OCI-LY7 (cell line): Measurements from ENCODE around the gene ELK4.

Experiments used
- EZH2phosphoT487 ChIP-seq: fragments of 200-600 bp; sonication (generic); IDR thresholded peaks from 2 replicates; pipeline ENCODE4 v1.6.1; 2018; ENCODE audit warnings: low read depth, borderline replicate concordance, mild to moderate bottlenecking, mixed run types, antibody characterized with exemption, low read length, moderate library complexity, mixed read lengths
- TF ChIP-seq, protein P1 (sequence below): fragments of 200-600 bp; sonication (generic); conservative IDR thresholded peaks from 2 replicates; pipeline ENCODE4 v1.5.1; 2014; ENCODE audit warnings: mild to moderate bottlenecking, antibody characterized with exemption, low read length, moderate library complexity, mixed read lengths

DNA sequence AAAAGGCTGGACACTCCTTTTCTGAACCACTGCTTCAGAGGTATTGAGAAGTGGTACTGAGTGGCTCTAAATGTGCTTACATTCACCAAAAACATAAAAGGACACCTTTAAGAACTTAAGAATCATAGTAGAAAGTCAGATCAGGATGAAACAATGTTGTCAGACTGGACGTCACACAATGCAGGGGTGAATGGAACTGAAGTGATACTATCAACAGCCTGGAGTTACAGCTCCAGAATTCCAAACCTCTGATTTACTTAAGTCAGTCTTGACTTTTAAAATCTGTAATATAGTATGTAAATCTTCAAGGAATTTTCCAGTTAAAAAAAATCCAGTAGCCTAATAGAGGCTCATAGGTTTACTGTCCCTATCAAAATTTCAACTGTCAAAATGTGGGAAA lies 19.3 kb downstream of the ELK4 start:
- TF ChIP-seq, protein P1, sequence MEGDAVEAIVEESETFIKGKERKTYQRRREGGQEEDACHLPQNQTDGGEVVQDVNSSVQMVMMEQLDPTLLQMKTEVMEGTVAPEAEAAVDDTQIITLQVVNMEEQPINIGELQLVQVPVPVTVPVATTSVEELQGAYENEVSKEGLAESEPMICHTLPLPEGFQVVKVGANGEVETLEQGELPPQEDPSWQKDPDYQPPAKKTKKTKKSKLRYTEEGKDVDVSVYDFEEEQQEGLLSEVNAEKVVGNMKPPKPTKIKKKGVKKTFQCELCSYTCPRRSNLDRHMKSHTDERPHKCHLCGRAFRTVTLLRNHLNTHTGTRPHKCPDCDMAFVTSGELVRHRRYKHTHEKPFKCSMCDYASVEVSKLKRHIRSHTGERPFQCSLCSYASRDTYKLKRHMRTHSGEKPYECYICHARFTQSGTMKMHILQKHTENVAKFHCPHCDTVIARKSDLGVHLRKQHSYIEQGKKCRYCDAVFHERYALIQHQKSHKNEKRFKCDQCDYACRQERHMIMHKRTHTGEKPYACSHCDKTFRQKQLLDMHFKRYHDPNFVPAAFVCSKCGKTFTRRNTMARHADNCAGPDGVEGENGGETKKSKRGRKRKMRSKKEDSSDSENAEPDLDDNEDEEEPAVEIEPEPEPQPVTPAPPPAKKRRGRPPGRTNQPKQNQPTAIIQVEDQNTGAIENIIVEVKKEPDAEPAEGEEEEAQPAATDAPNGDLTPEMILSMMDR = no peak
- TF ChIP-seq EZH2phosphoT487 = no peak
